ENCODE measurements around the gene USP17L5.
"Not testable (repeated sequence)": the region's sequence is repeated elsewhere in the genome, so short reads cannot be mapped to it uniquely, and the experiment has no call there.

GRCh38 chr4:9343848-9344247 is 4.6 kb downstream of the USP17L5 start, which contains the start of gene USP17L27:
- TF ChIP-seq EP300, POLR2A (IDR thresholded peaks at IDR 0.05): not testable (repeated sequence)

Data from ovary (tissue), 1 donor.